LNCaP clone FGC (cell line): ENCODE results near the gene TLR9.

Experiments used
- DNase-seq: peaks from one replicate; pipeline ENCODE4 v3.0.0-alpha.2; 2011; ENCODE audit warnings: low read depth
- H3K4me3 ChIP-seq: 2 replicates; pipeline ENCODE4 v1.5.1; 2011; ENCODE audit warnings: mild to moderate bottlenecking, low read depth, low read length, control low read depth
- TF ChIP-seq, protein P1 (sequence below): IDR thresholded peaks from 2 replicates; pipeline ENCODE4 v1.5.1; 2012; ENCODE audit warnings: mild to moderate bottlenecking; ENCODE audit not compliant: control insufficient read depth, insufficient read depth; ENCODE audit errors: extremely low read depth

Gene TLR9

GRCh38 chr3:52230889-52231499, 5.5 kb upstream of the TLR9 start:
- no peak for DNase-seq
- TF ChIP-seq, protein P1, sequence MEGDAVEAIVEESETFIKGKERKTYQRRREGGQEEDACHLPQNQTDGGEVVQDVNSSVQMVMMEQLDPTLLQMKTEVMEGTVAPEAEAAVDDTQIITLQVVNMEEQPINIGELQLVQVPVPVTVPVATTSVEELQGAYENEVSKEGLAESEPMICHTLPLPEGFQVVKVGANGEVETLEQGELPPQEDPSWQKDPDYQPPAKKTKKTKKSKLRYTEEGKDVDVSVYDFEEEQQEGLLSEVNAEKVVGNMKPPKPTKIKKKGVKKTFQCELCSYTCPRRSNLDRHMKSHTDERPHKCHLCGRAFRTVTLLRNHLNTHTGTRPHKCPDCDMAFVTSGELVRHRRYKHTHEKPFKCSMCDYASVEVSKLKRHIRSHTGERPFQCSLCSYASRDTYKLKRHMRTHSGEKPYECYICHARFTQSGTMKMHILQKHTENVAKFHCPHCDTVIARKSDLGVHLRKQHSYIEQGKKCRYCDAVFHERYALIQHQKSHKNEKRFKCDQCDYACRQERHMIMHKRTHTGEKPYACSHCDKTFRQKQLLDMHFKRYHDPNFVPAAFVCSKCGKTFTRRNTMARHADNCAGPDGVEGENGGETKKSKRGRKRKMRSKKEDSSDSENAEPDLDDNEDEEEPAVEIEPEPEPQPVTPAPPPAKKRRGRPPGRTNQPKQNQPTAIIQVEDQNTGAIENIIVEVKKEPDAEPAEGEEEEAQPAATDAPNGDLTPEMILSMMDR = no peak
- no peak overlapping the region for H3K4me3 ChIP-seq

GRCh38 chr3:52230461-52230860, 5.0 kb upstream of the TLR9 start:
- TF ChIP-seq, protein P1 = no peak
- no peak for DNase-seq

GRCh38 chr3:52229656-52230055, 4.2 kb upstream of the TLR9 start:
- TF ChIP-seq, protein P1 = no peak
- DNase-seq = no peak
- no peak overlapping the region for H3K4me3 ChIP-seq

More at GRCh38 chr3:52230461-52230860, 5.0 kb upstream of the TLR9 start:
- no peak overlapping the region for H3K4me3 ChIP-seq

DNA sequence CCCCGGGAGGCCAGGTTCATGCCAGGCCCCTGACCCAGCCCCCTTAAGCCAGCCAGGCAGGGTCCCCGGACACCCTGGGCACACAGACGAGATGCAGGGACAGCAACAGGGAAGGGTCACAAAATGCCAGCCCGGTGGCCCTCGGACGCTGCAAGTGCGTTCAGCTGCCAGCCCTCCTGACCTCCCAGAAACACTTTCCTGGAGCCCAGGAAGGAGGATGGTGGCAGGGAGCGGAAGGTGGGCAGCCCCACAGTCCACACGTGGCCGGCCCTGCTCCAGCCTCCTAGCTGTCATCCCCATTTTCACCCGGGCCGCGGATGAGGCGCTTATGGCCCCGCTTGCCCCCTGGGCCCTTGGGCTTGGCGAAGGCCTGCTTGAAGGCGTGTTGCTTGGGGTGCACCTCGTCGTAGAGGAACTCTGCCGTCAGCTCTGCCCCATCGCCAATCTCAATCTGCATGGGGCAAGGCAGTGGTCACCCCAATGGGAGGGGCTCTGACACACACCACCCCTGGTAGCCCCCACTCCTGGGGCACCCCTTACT, 3.4 kb upstream of the TLR9 start:
- TF ChIP-seq, protein P1 = no peak
- no peak for DNase-seq
- H3K4me3 ChIP-seq = no peak overlapping the region

DNA sequence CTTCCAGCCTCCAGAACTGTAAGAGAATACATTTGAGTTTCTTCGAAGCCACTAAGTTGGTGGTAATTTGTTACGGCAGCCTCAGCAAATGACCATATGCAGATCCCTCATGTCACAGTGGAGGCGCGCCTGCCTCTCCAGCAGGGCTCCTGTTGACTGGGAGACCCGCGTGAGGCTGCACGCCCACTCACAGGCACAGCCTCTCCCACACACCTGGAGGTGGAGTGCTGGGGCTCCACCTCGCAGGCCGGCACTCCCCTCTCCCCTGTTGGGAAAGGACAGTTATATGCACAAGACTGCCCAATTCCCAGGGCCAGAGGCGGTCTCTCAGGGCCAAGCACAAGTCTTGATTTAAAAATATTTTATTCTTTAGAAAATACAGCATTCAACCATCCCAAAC, 2.8 kb upstream of the TLR9 start:
- H3K4me3 ChIP-seq = no peak overlapping the region
- no peak for DNase-seq
- TF ChIP-seq, protein P1 = no peak

- H3K4me3 ChIP-seq = no peak overlapping the region
- DNase-seq = no peak
- TF ChIP-seq, protein P1 = no peak
These were observed 2.3 kb upstream of the TLR9 start for GRCh38 chr3:52227766-52228165.

- no peak for DNase-seq
- TF ChIP-seq, protein P1 = no peak
- H3K4me3 ChIP-seq = no peak overlapping the region
These were observed 1.7 kb upstream of the TLR9 start for GRCh38 chr3:52227117-52227516.
